ENCODE results near the gene TMEM98. TPM values are rescaled to one million over a fixed set of nuclear protein-coding genes. Genes with fewer than 3 reads are reported as not detected.
"Not testable (repeated sequence)": the region's sequence is repeated elsewhere in the genome, so short reads cannot be mapped to it uniquely, and the experiment has no call there.

TMEM98 gene
- total RNA-seq, 4 donors from 2014 or later, result 39.3 to 73.4 (median 54.2) TPM

GRCh38 chr17:32946375-32947135 is 18.6 kb downstream of the TMEM98 start:
- 72% methylated on average over 3 of the region's 3 CpGs for WGBS
- Histone ChIP-seq H3K27ac (replicated peaks in 1 of 4) (no peak overlapping the region), H3K4me1 (peaks cover 0 to 8% (median 4%) of the 10 kb centered on the region in 4 donors), H3K36me3 (peaks cover 2 to 10% (median 3%) of the 10 kb centered on the region in 4 donors), H3K9me3 (no peaks in the 10 kb centered on the region), H3K4me3 (no peak overlapping the region), H3K27me3 (no peaks in the 10 kb centered on the region)
- no peak for DNase-seq (ENCODE audit: extremely low spot score)
- intact Hi-C loops (cut with DNase I), result no loop called here
- TF ChIP-seq POLR2A (IDR thresholded peaks at IDR 0.05; ENCODE audit: low read depth) (no peak), POLR2AphosphoS5 (IDR thresholded peaks at IDR 0.05) (no peak), CTCF (IDR thresholded peaks at IDR 0.05) (no peak), EP300 (IDR thresholded peaks at IDR 0.05) (no peak)

GRCh38 chr17:32947736-32948135 is 19.8 kb downstream of the TMEM98 start:
- 94% methylated on average over 1 of the region's 1 CpG for WGBS
- no peak overlapping the region for H3K27ac ChIP-seq (replicated peaks in 1 of 4)
- peaks cover 0 to 8% (median 4%) of the 10 kb centered on the region in 4 donors for H3K4me1 ChIP-seq
- no peaks in the 10 kb centered on the region for H3K27me3 ChIP-seq
- DNase-seq (ENCODE audit: extremely low spot score), result no peak
- TF ChIP-seq EP300 (IDR thresholded peaks at IDR 0.05) (no peak), CTCF (IDR thresholded peaks at IDR 0.05) (no peak), POLR2A (IDR thresholded peaks at IDR 0.05; ENCODE audit: low read depth) (no peak), POLR2AphosphoS5 (IDR thresholded peaks at IDR 0.05) (no peak)
- H3K9me3 ChIP-seq, result no peaks in the 10 kb centered on the region
- intact Hi-C loops (cut with DNase I), result no loop called here
- no peaks in the 10 kb centered on the region for H3K36me3 ChIP-seq
- H3K4me3 ChIP-seq, result no peak overlapping the region

- Histone ChIP-seq H3K4me3 (no peak overlapping the region), H3K27ac (replicated peaks in 1 of 4) (no peak overlapping the region), H3K9me3 (no peaks in the 10 kb centered on the region), H3K27me3 (no peaks in the 10 kb centered on the region), H3K4me1 (no peaks in the 10 kb centered on the region), H3K36me3 (no peaks in the 10 kb centered on the region)
- 73% methylated on average over 7 of the region's 7 CpGs for WGBS
- no peak for TF ChIP-seq CTCF (IDR thresholded peaks at IDR 0.05)
- TF ChIP-seq POLR2AphosphoS5 (IDR thresholded peaks at IDR 0.05), result no peak
- TF ChIP-seq POLR2A (IDR thresholded peaks at IDR 0.05; ENCODE audit: low read depth), result no peak
- TF ChIP-seq EP300 (IDR thresholded peaks at IDR 0.05), result no peak
- DNase-seq (ENCODE audit: extremely low spot score), result no peak
- intact Hi-C loops (cut with DNase I), result no loop called here
Measured at GRCh38 chr17:32949181-32949580, 21.2 kb downstream of the TMEM98 start.

- H3K36me3 ChIP-seq; H3K9me3 ChIP-seq; intact Hi-C loops (cut with DNase I); H3K4me3 ChIP-seq; DNase-seq (ENCODE audit: extremely low spot score); H3K27ac ChIP-seq (replicated peaks in 1 of 4); H3K4me1 ChIP-seq: not testable (repeated sequence)
- WGBS, result 81% methylated on average over 1 of the region's 1 CpG
- peaks cover 0 to 13% (median 0%) of the 10 kb centered on the region in 4 donors for H3K27me3 ChIP-seq
Measured at GRCh38 chr17:32952491-32952890, 24.5 kb downstream of the TMEM98 start.

- no peaks in the 10 kb centered on the region for H3K9me3 ChIP-seq
- intact Hi-C loops (cut with DNase I), result no loop called here
- H3K4me3 ChIP-seq, result no peak overlapping the region
- peaks cover 0 to 18% (median 0%) of the 10 kb centered on the region in 4 donors for H3K27me3 ChIP-seq
- no peak overlapping the region for H3K27ac ChIP-seq (replicated peaks in 1 of 4)
- no peak for DNase-seq (ENCODE audit: extremely low spot score)
- TF ChIP-seq CTCF (IDR thresholded peaks at IDR 0.05), result no peak
- no peak for TF ChIP-seq POLR2A (IDR thresholded peaks at IDR 0.05; ENCODE audit: low read depth)
- TF ChIP-seq POLR2AphosphoS5 (IDR thresholded peaks at IDR 0.05), result no peak
- TF ChIP-seq EP300 (IDR thresholded peaks at IDR 0.05), result no peak
- no peaks in the 10 kb centered on the region for H3K4me1 ChIP-seq
- no peaks in the 10 kb centered on the region for H3K36me3 ChIP-seq
Measured at GRCh38 chr17:32953045-32953444, 25.1 kb downstream of the TMEM98 start.

Data from esophagus muscularis mucosa (tissue), 4 donors.